ENCODE data around the gene ZNF346. TPM values are rescaled to one million over a fixed set of nuclear protein-coding genes. Genes with fewer than 3 reads are reported as not detected.

ZNF346 gene
- total RNA-seq, 3 donors from 2014 or later = 13.6 to 28.2 (median 19.2) TPM

DNA sequence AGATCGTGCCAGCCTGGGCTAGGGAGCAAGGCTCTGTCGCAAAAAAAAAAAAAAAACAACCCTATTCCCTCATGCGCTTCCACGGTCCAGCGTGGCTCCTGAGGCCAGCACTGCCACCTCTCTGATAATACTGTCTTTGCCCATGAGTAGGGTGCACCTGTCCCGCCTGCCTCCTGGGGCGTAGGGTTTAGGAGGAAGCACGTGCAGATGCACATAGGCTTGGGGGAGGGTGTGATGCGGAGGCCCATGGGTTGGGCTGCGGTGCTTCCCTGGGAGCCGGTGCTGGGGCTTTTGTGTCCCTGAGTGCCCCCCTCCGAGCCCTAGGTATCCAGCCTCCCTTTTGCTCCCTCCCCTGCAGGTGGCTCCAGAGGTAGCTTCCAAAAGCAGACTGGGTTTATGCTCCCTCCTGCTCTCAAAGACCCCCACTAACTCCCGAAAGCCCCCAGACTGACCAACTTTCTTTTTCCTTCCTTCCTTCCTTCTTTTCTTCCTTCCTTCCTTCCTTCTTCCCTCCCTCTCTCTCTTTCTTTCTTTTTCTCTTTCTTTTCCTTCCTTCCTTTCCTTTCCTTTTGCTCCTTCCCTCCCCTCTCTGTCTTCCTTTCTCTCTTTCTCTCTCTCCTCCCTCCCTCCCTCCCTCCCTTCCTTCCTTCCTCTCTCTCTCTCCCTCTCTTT is 77.1 kb downstream of the ZNF346 start:
- no peaks in the 10 kb centered on the region for H3K27me3 ChIP-seq
- DNase-seq (ENCODE audit: low spot score in 2 of 2) = no peak
- intact Hi-C loops (cut with DNase I; ENCODE audit: low total_unique reads) = loop anchor here (1.0 kb wide), 1 partner anchor 24 kb away; no protein-coding TSS in a partner anchor
- TF ChIP-seq, protein P1, sequence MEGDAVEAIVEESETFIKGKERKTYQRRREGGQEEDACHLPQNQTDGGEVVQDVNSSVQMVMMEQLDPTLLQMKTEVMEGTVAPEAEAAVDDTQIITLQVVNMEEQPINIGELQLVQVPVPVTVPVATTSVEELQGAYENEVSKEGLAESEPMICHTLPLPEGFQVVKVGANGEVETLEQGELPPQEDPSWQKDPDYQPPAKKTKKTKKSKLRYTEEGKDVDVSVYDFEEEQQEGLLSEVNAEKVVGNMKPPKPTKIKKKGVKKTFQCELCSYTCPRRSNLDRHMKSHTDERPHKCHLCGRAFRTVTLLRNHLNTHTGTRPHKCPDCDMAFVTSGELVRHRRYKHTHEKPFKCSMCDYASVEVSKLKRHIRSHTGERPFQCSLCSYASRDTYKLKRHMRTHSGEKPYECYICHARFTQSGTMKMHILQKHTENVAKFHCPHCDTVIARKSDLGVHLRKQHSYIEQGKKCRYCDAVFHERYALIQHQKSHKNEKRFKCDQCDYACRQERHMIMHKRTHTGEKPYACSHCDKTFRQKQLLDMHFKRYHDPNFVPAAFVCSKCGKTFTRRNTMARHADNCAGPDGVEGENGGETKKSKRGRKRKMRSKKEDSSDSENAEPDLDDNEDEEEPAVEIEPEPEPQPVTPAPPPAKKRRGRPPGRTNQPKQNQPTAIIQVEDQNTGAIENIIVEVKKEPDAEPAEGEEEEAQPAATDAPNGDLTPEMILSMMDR (IDR thresholded peaks at IDR 0.05) = no peak
- no peak for TF ChIP-seq POLR2A (IDR thresholded peaks at IDR 0.05)
- no peak for TF ChIP-seq POLR2AphosphoS5 (IDR thresholded peaks at IDR 0.05)
- H3K4me1 ChIP-seq = no peaks in the 10 kb centered on the region
- H3K4me3 ChIP-seq = no peak overlapping the region
- H3K27ac ChIP-seq = no peak overlapping the region
- H3K9me3 ChIP-seq = no peaks in the 10 kb centered on the region
- no peaks in the 10 kb centered on the region for H3K36me3 ChIP-seq

DNA sequence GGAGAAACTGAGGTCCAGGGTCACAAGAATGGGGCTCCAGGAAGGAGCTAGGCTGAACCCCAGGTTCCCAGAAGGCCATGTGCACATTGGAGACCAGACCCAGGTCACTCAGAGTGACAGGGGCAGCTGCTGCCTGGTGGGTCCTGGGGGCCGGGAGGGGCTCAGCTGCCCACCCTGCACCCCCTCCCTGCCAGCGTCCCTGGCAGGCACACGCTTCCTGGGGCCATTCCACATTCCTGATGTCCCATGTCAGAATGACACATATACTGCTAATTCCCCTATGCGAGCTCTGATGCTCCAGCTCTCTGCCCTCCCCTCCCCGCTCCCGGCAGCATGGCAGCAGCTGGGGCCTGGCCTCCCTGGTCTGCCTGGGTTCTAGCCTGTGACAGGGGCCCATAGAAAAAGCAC is 78.2 kb downstream of the ZNF346 start:
- TF ChIP-seq POLR2A (IDR thresholded peaks at IDR 0.05) (no peak), POLR2AphosphoS5 (IDR thresholded peaks at IDR 0.05) (no peak)
- TF ChIP-seq, protein P1 (IDR thresholded peaks at IDR 0.05) = no peak
- Histone ChIP-seq H3K4me3 (no peak overlapping the region), H3K4me1 (no peaks in the 10 kb centered on the region), H3K27ac (no peak overlapping the region), H3K36me3 (no peaks in the 10 kb centered on the region), H3K9me3 (no peaks in the 10 kb centered on the region), H3K27me3 (no peaks in the 10 kb centered on the region)
- no peak for DNase-seq (ENCODE audit: low spot score in 2 of 2)
- intact Hi-C loops (cut with DNase I; ENCODE audit: low total_unique reads) = no loop called here

DNA sequence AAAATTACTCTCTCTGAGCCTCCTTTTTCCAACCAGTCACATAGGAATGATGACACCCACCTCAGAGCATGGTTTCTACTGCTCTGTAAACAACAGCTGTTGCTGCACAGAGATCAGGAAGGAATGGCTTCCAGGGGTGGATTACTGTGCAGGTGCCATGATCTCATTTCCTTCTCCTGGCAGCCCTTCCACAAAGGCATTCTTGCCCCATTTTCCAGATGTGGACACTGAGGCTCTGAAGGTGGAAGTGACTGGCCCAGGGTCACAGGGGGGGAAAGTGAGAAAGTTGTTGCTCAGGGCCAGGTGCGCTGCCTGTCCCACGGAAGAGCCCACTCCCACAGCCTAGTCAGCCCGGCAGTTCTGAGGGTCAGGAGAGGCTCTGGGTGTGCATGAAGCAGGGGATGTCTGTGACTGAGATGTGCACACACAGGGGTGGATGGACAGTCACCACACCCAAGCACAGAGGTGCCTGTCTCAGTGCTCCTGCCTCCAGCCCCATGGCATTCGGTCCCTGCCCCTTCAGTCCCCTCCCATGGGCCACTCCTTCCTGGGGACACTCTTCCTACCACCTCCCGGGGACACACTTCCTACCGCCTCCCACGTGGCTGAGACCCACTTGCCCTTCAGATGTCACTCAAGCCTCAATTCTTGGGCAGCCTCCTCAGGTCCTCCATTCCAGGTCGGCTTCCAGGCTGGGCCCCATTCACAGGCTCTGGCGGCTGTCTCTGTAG is 81.2 kb downstream of the ZNF346 start:
- Histone ChIP-seq H3K36me3 (no peaks in the 10 kb centered on the region), H3K4me1 (no peaks in the 10 kb centered on the region), H3K27me3 (no peaks in the 10 kb centered on the region), H3K27ac (no peak overlapping the region), H3K4me3 (no peak overlapping the region), H3K9me3 (no peaks in the 10 kb centered on the region)
- intact Hi-C loops (cut with DNase I; ENCODE audit: low total_unique reads) = no loop called here
- no peak for TF ChIP-seq POLR2A (IDR thresholded peaks at IDR 0.05)
- no peak for DNase-seq (ENCODE audit: low spot score in 2 of 2)

DNA sequence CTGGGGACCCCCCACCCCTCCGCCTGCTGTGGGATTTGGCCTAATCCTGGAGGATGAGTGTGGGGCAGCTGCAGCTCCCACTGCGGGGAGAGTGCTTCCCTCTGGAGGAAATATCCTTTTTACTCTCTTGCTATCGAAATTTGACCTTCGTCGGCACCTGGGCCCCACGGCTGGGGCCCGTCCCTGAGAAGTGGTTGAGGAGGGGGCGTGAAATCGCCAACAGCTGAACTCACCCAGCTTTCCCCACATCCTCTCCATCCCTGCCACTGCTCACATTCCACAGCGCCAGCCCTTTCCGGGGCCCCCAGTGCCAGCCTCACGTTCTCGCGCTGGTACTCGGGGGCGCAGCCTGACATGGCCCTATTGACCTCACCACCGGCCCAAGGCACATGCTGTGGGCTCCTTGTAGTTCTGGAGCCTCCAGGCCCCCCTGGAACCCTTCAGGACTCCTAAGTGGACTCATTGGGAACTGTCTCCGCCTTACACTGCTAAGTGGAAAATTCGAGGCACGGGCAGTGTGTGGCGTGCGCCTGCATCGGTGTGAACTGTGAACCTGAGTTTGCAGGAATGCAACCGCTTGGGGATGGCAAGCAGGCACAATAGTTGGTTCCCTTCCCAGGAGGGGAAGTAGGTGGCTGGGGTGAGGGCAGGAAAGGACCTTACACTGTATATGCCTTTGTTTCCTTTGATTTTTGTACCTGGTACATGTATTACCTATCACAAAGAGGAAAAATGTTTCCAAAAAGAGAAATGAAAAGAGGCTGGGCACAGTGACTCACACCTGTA is 83.4 kb downstream of the ZNF346 start:
- intact Hi-C loops (cut with DNase I; ENCODE audit: low total_unique reads) = no loop called here
- Histone ChIP-seq H3K36me3 (no peaks in the 10 kb centered on the region), H3K9me3 (no peaks in the 10 kb centered on the region), H3K27me3 (no peaks in the 10 kb centered on the region), H3K4me3 (no peak overlapping the region), H3K4me1 (no peaks in the 10 kb centered on the region), H3K27ac (no peak overlapping the region)
- no peak for DNase-seq (ENCODE audit: low spot score in 2 of 2)
- TF ChIP-seq POLR2AphosphoS5 (IDR thresholded peaks at IDR 0.05) (no peak), POLR2A (IDR thresholded peaks at IDR 0.05) (no peak)
- TF ChIP-seq, protein P1 (IDR thresholded peaks at IDR 0.05) = no peak

DNA sequence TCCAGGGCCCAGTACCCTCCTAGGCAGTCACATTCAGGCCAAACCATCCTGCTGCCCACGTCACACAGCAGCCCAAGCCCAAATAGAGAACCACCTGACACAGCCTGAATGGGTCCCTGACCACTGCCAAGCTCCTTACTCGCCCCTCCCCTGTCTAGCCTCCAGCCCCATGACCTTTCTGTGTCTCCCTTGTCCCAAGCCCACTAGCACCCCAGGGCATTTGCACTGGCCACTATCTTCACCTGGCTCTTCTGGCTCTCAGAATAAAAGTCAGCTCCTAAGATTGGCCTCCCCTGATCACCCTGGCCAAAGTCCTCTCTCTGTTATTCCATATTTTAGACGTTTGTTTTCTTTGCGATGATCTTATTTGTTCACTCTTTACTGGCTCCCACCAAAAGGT is 84.7 kb downstream of the ZNF346 start:
- Histone ChIP-seq H3K9me3 (no peaks in the 10 kb centered on the region), H3K4me3 (no peak overlapping the region), H3K36me3 (no peaks in the 10 kb centered on the region), H3K27ac (no peak overlapping the region), H3K4me1 (no peaks in the 10 kb centered on the region), H3K27me3 (no peaks in the 10 kb centered on the region)
- intact Hi-C loops (cut with DNase I; ENCODE audit: low total_unique reads) = no loop called here
- TF ChIP-seq POLR2AphosphoS5 (IDR thresholded peaks at IDR 0.05) (no peak), POLR2A (IDR thresholded peaks at IDR 0.05) (no peak)
- TF ChIP-seq, protein P1 (IDR thresholded peaks at IDR 0.05) = no peak
- DNase-seq (ENCODE audit: low spot score in 2 of 2) = no peak

All from breast epithelium (tissue), 4 donors.